IPS-11a (cell line): ENCODE results near the gene RARRES2.
"Not testable (repeated sequence)": the region's sequence is repeated elsewhere in the genome, so short reads cannot be mapped to it uniquely, and the experiment has no call there.

Source experiments
- H3K4me3 ChIP-seq: one replicate; pipeline ENCODE4 v1.5.1; 2013; ENCODE audit warnings: low read depth, low read length, control low read depth

The RARRES2 gene

GRCh38 chr7:150322833-150323681, 18.4 kb downstream of the RARRES2 start, which contains the start of the genes ACTR3C and LRRC61:
ACTR3C (minus strand) TSS chr7:150323545; CDS start chr7:150295296, 28,249 bp downstream.
LRRC61 (plus strand) TSS chr7:150323355; CDS start chr7:150336862, 13,507 bp downstream.
- H3K4me3 ChIP-seq: peak within 1 kb of the TSS; percentile 82

GRCh38 chr7:150322114-150322832, 19.2 kb downstream of the RARRES2 start:
- peak overlapping the region; percentile 82 for H3K4me3 ChIP-seq

GRCh38 chr7:150321788-150322113, 19.7 kb downstream of the RARRES2 start:
- H3K4me3 ChIP-seq: no peak overlapping the region

- H3K4me3 ChIP-seq: no peak overlapping the region
Observed at GRCh38 chr7:150317748-150318444, 23.5 kb downstream of the RARRES2 start.

GRCh38 chr7:150316987-150317386, 24.4 kb downstream of the RARRES2 start:
- not testable (repeated sequence) for H3K4me3 ChIP-seq

GRCh38 chr7:150314639-150315239, 26.7 kb downstream of the RARRES2 start:
- no peak overlapping the region for H3K4me3 ChIP-seq

GRCh38 chr7:150313870-150314269, 27.6 kb downstream of the RARRES2 start:
- H3K4me3 ChIP-seq: no peak overlapping the region

GRCh38 chr7:150313367-150313809, 28.0 kb downstream of the RARRES2 start:
- no peak overlapping the region for H3K4me3 ChIP-seq

GRCh38 chr7:150312649-150313366, 28.6 kb downstream of the RARRES2 start:
- not testable (repeated sequence) for H3K4me3 ChIP-seq

- H3K4me3 ChIP-seq: no peak overlapping the region
Observed at GRCh38 chr7:150311711-150312110, 29.7 kb downstream of the RARRES2 start.

GRCh38 chr7:150311146-150311545, 30.3 kb downstream of the RARRES2 start:
- H3K4me3 ChIP-seq: no peak overlapping the region

GRCh38 chr7:150308575-150308974, 32.9 kb downstream of the RARRES2 start:
- no peak overlapping the region for H3K4me3 ChIP-seq

- H3K4me3 ChIP-seq: no peak overlapping the region
Observed at GRCh38 chr7:150307904-150308303, 33.5 kb downstream of the RARRES2 start.

- no peak overlapping the region for H3K4me3 ChIP-seq
Observed at GRCh38 chr7:150307129-150307528, 34.3 kb downstream of the RARRES2 start.

- H3K4me3 ChIP-seq: not testable (repeated sequence)
Observed at GRCh38 chr7:150306377-150306776, 35.1 kb downstream of the RARRES2 start.

- not testable (repeated sequence) for H3K4me3 ChIP-seq
Observed at GRCh38 chr7:150305903-150306284, 35.5 kb downstream of the RARRES2 start.

- not testable (repeated sequence) for H3K4me3 ChIP-seq
Observed at GRCh38 chr7:150305259-150305902, 36.0 kb downstream of the RARRES2 start.

GRCh38 chr7:150304499-150305258, 36.8 kb downstream of the RARRES2 start:
- H3K4me3 ChIP-seq: not testable (repeated sequence)

GRCh38 chr7:150302908-150303310, 38.5 kb downstream of the RARRES2 start:
- not testable (repeated sequence) for H3K4me3 ChIP-seq
